Measurements from ENCODE around the gene NPR1.

GRCh38 chr1:153734396-153735089 lies 56.1 kb downstream of the NPR1 start:
- no peak for TF ChIP-seq POLR2A (IDR thresholded peaks at IDR 0.05)
- TF ChIP-seq, protein P1, sequence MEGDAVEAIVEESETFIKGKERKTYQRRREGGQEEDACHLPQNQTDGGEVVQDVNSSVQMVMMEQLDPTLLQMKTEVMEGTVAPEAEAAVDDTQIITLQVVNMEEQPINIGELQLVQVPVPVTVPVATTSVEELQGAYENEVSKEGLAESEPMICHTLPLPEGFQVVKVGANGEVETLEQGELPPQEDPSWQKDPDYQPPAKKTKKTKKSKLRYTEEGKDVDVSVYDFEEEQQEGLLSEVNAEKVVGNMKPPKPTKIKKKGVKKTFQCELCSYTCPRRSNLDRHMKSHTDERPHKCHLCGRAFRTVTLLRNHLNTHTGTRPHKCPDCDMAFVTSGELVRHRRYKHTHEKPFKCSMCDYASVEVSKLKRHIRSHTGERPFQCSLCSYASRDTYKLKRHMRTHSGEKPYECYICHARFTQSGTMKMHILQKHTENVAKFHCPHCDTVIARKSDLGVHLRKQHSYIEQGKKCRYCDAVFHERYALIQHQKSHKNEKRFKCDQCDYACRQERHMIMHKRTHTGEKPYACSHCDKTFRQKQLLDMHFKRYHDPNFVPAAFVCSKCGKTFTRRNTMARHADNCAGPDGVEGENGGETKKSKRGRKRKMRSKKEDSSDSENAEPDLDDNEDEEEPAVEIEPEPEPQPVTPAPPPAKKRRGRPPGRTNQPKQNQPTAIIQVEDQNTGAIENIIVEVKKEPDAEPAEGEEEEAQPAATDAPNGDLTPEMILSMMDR (IDR thresholded peaks at IDR 0.05) = no peak

Measured in breast epithelium (tissue), 3 donors.